HL-60/S4 treated with phorbol 12-myristate 13-acetate at 8.2 ng/mL for 4 days and 3 days (cell line): ENCODE data around the gene CACNA1S.

Source experiments
- in situ Hi-C: fragments of 300-500 bp; cut with MboI; formaldehyde crosslinking; loops from 2 replicates; pipeline ENCODE4 v1.15.0; 2022; ENCODE audit warnings: low sequenced_read_pairs

Gene CACNA1S

GRCh38 chr1:201119206-201120197, 7.3 kb upstream of the CACNA1S start:
- in situ Hi-C loops: no loop called here

GRCh38 chr1:201116091-201116490, 3.9 kb upstream of the CACNA1S start:
- in situ Hi-C loops: no loop called here

- in situ Hi-C loops: no loop called here
Measured at GRCh38 chr1:201115390-201115937, 3.2 kb upstream of the CACNA1S start.

- in situ Hi-C loops: no loop called here
Measured at GRCh38 chr1:201114245-201115131, 2.3 kb upstream of the CACNA1S start.

- in situ Hi-C loops: no loop called here
Measured at GRCh38 chr1:201113451-201114244, 1.4 kb upstream of the CACNA1S start.

GRCh38 chr1:201112926-201113325, 700 bp upstream of the CACNA1S start:
- in situ Hi-C loops: no loop called here

- in situ Hi-C loops: no loop called here
Measured at GRCh38 chr1:201111672-201112071, 554 bp downstream of the CACNA1S start.

GRCh38 chr1:201111156-201111555, 1.1 kb downstream of the CACNA1S start:
- in situ Hi-C loops: no loop called here

GRCh38 chr1:201110616-201111015, 1.6 kb downstream of the CACNA1S start:
- in situ Hi-C loops: no loop called here

- in situ Hi-C loops: no loop called here
Measured at GRCh38 chr1:201110138-201110537, 2.1 kb downstream of the CACNA1S start.

GRCh38 chr1:201109651-201110050, 2.6 kb downstream of the CACNA1S start:
- in situ Hi-C loops: no loop called here

GRCh38 chr1:201108614-201109013, 3.6 kb downstream of the CACNA1S start:
- in situ Hi-C loops: no loop called here

- in situ Hi-C loops: no loop called here
Measured at GRCh38 chr1:201105688-201106087, 6.5 kb downstream of the CACNA1S start.

- in situ Hi-C loops: no loop called here
Measured at GRCh38 chr1:201104141-201104540, 8.1 kb downstream of the CACNA1S start.

GRCh38 chr1:201103666-201104065, 8.6 kb downstream of the CACNA1S start:
- in situ Hi-C loops: no loop called here

- in situ Hi-C loops: no loop called here
Measured at GRCh38 chr1:201100169-201100930, 11.9 kb downstream of the CACNA1S start.

- in situ Hi-C loops: no loop called here
Measured at GRCh38 chr1:201098992-201099677, 13.1 kb downstream of the CACNA1S start.

- in situ Hi-C loops: no loop called here
Measured at GRCh38 chr1:201096977-201097856, 15.0 kb downstream of the CACNA1S start.
